Right lobe of liver (tissue), 4 donors: ENCODE data around the gene SPATS2L.

ENCODE experiments used
- POLR2A ChIP-seq: fragments of 450-650 bp; IDR thresholded peaks from one replicate; pipeline ENCODE4 v1.6.1; 2017; ENCODE audit warnings: antibody characterized with exemption, mild to moderate bottlenecking
- TF ChIP-seq, protein P1 (sequence below), 4 donors: fragments of 200-600 bp in 3 of 4; fragments of 450-650 bp in 1 of 4; IDR thresholded peaks; one replicate each; pipeline versions ENCODE4 v1.5.1 to v1.8.0; 2016 to 2022; ENCODE audit warnings: antibody characterized with exemption in 4 of 4, mild to moderate bottlenecking in 2 of 4
- donor health status: DM: no; HTN: no; CAD: no.
- donor health status: DM: no; HTN: no; CAD: no.
- donor health status: DM: no; HTN: yes; CAD: no.

DNA sequence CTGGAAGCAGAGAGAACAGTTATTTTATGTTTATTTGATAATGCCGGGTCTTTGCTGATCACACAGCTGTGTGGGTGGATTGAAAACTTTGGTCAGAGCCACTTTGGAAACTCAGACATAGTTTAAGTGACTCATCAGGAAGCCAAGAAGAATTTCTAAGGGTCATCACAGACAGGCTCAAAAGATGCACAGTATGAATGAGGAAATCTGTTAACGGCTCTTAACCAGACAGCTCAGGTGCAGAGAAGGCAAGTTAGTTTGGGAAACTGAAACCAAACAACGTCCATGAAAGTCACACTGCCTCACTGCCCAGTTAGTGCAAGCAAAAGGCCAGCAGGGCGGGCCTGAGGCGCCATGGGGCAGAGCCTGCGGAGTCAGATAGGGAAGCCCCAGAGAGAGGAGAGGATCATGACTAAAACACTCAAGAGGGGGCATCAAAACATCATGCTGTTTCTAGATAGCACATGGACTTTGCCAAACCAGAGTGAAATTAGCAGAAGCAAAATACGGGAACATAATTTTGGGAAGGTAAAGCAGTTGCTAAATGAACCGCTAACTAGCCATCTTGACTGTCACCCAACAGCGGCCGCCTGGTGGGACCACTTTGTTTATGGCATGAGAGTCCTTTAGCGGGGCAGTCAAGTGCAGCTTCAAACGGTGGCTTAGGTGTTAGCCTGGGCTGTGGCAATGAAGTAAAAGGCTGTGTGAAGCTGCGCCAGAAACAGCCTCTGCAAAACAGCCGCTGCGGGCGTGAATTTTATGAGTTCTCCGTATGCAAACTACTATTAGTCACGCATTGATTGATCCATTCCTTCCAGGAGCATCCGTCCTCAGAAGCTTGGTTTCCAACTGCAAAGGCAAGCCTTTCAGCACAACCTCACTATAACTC lies 102.2 kb downstream of the SPATS2L start:
- TF ChIP-seq, protein P1, sequence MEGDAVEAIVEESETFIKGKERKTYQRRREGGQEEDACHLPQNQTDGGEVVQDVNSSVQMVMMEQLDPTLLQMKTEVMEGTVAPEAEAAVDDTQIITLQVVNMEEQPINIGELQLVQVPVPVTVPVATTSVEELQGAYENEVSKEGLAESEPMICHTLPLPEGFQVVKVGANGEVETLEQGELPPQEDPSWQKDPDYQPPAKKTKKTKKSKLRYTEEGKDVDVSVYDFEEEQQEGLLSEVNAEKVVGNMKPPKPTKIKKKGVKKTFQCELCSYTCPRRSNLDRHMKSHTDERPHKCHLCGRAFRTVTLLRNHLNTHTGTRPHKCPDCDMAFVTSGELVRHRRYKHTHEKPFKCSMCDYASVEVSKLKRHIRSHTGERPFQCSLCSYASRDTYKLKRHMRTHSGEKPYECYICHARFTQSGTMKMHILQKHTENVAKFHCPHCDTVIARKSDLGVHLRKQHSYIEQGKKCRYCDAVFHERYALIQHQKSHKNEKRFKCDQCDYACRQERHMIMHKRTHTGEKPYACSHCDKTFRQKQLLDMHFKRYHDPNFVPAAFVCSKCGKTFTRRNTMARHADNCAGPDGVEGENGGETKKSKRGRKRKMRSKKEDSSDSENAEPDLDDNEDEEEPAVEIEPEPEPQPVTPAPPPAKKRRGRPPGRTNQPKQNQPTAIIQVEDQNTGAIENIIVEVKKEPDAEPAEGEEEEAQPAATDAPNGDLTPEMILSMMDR (IDR thresholded peaks at IDR 0.05), result no peak
- no peak for TF ChIP-seq POLR2A
